HEK293 (cell line): ENCODE measurements around the gene PIP4K2A.

Source experiments
- CTCF ChIA-PET: fragments of 350-600 bp; formaldehyde crosslinking; extraction: SDS; loops from one replicate; lab custom pipeline; 2021; ENCODE audit warnings: antibody characterized with exemption; lab: Yijun Ruan, JAX
- POLR2A ChIA-PET: fragments of 300-600 bp; formaldehyde crosslinking; extraction: SDS; loops from one replicate; lab custom pipeline; 2020; ENCODE audit warnings: antibody characterized with exemption, inconsistent platforms; lab: Yijun Ruan, JAX
- H3K27ac ChIP-seq: fragments of 200-500 bp; sonication (Bioruptor generic); 2 replicates; pipeline ENCODE4 v1.5.1; 2014; ENCODE audit warnings: low read depth, low read length, control low read depth, inconsistent platforms; ENCODE audit errors: extremely low read depth
- H3K36me3 ChIP-seq, 2 experiments: fragments of 200-500 bp in 1 of 2; sonication (Bioruptor generic) in 1 of 2; 1 replicate in 1 of 2; 2 replicates in 1 of 2; pipeline ENCODE4 v1.5.1; 2014 to 2017; ENCODE audit warnings: inconsistent platforms in 2 of 2, low read length in 2 of 2; ENCODE audit not compliant: control insufficient read depth in 2 of 2, insufficient read depth in 1 of 2
- H3K4me1 ChIP-seq: fragments of 200-500 bp; sonication (Bioruptor generic); 2 replicates; pipeline ENCODE4 v1.5.1; 2014; ENCODE audit warnings: mild to moderate bottlenecking, low read length, inconsistent platforms; ENCODE audit not compliant: control insufficient read depth, insufficient read depth
- H3K4me3 ChIP-seq: 2 replicates; pipeline ENCODE4 v1.5.1; 2011; ENCODE audit warnings: low read depth, mild to moderate bottlenecking, control low read depth, low read length, moderate library complexity
- H3K9me3 ChIP-seq: fragments of 200-500 bp; sonication (Bioruptor generic); 2 replicates; pipeline ENCODE4 v1.5.1; 2014; ENCODE audit warnings: low read depth, low read length, inconsistent platforms; ENCODE audit not compliant: control insufficient read depth, insufficient read depth
- BCL11B ChIP-seq: fragments of 450-650 bp; formaldehyde crosslinking; IDR thresholded peaks from 2 replicates; pipeline ENCODE4 v1.5.1; 2016; ENCODE audit warnings: low read depth, missing biosample characterization, missing genetic modification characterization
- BCL6B ChIP-seq: fragments of 450-650 bp; formaldehyde crosslinking; IDR thresholded peaks from 2 replicates; pipeline ENCODE4 v1.5.1; 2017; ENCODE audit warnings: missing biosample characterization, missing genetic modification characterization
- HOXC10 ChIP-seq: sonication (generic); formaldehyde crosslinking; IDR thresholded peaks from 2 replicates; pipeline ENCODE4 v1.8.1; 2023; ENCODE audit warnings: mild to moderate bottlenecking, missing genetic modification reagents
- HOXD13 ChIP-seq: sonication (generic); formaldehyde crosslinking; IDR thresholded peaks from 2 replicates; pipeline ENCODE4 v1.8.0; 2022; ENCODE audit warnings: missing genetic modification reagents, borderline replicate concordance
- KLF1 ChIP-seq: fragments of 450-650 bp; formaldehyde crosslinking; IDR thresholded peaks from 2 replicates; pipeline ENCODE4 v1.5.1; 2016; ENCODE audit warnings: missing biosample characterization, missing genetic modification characterization
- KLF8 ChIP-seq: fragments of 450-650 bp; formaldehyde crosslinking; IDR thresholded peaks from 2 replicates; pipeline ENCODE4 v1.5.1; 2016; ENCODE audit warnings: missing biosample characterization, missing genetic modification characterization
- PRDM1 ChIP-seq: fragments of 450-650 bp; formaldehyde crosslinking; IDR thresholded peaks from 2 replicates; pipeline ENCODE4; 2016; ENCODE audit warnings: missing biosample characterization, missing genetic modification characterization
- SP2 ChIP-seq: fragments of 450-650 bp; formaldehyde crosslinking; IDR thresholded peaks from 2 replicates; pipeline ENCODE4 v1.5.1; 2016; ENCODE audit warnings: missing biosample characterization, missing genetic modification characterization
- TSHZ1 ChIP-seq: fragments of 450-650 bp; formaldehyde crosslinking; IDR thresholded peaks from 2 replicates; pipeline ENCODE4 v1.5.1; 2016; ENCODE audit warnings: missing biosample characterization, missing genetic modification characterization, borderline replicate concordance
- WT1 ChIP-seq: fragments of 450-650 bp; formaldehyde crosslinking; IDR thresholded peaks from 2 replicates; pipeline ENCODE4 v1.5.1; 2016; ENCODE audit warnings: missing biosample characterization, missing genetic modification characterization
- ZBTB26 ChIP-seq: fragments of 450-650 bp; formaldehyde crosslinking; optimal IDR thresholded peaks from 2 replicates; pipeline ENCODE3; 2016; ENCODE audit warnings: missing biosample characterization, mild to moderate bottlenecking, missing genetic modification characterization
- ZBTB44 ChIP-seq: fragments of 450-650 bp; IDR thresholded peaks from 2 replicates; pipeline ENCODE4 v1.5.1; 2018; ENCODE audit warnings: missing biosample characterization, mild to moderate bottlenecking, missing genetic modification characterization
- ZNF16 ChIP-seq: fragments of 450-650 bp; formaldehyde crosslinking; IDR thresholded peaks from 2 replicates; pipeline ENCODE4 v1.5.1; 2016; ENCODE audit warnings: low read depth, missing biosample characterization, missing genetic modification characterization
- ZNF19 ChIP-seq: fragments of 450-650 bp; formaldehyde crosslinking; IDR thresholded peaks from 2 replicates; pipeline ENCODE4; 2016; ENCODE audit warnings: missing biosample characterization, missing genetic modification characterization, low read depth
- ZNF280C ChIP-seq: fragments of 450-650 bp; formaldehyde crosslinking; IDR thresholded peaks from 2 replicates; pipeline ENCODE4 v1.5.1; 2016; ENCODE audit warnings: missing biosample characterization, missing genetic modification characterization
- ZNF302 ChIP-seq: fragments of 450-650 bp; formaldehyde crosslinking; IDR thresholded peaks from 2 replicates; pipeline ENCODE4 v1.5.1; 2016; ENCODE audit warnings: missing biosample characterization, missing genetic modification characterization, low read depth
- ZNF366 ChIP-seq: fragments of 450-650 bp; formaldehyde crosslinking; conservative IDR thresholded peaks from 2 replicates; pipeline ENCODE4 v1.5.1; 2016; ENCODE audit warnings: missing biosample characterization, missing genetic modification characterization
- ZNF394 ChIP-seq: fragments of 450-650 bp; formaldehyde crosslinking; IDR thresholded peaks from 2 replicates; pipeline ENCODE4 v1.5.1; 2016; ENCODE audit warnings: missing biosample characterization, missing genetic modification characterization, mild to moderate bottlenecking, moderate library complexity, borderline replicate concordance
- ZNF404 ChIP-seq: fragments of 450-650 bp; formaldehyde crosslinking; IDR thresholded peaks from 2 replicates; pipeline ENCODE4 v1.5.1; 2017; ENCODE audit warnings: missing biosample characterization, missing genetic modification characterization
- ZNF555 ChIP-seq: fragments of 450-650 bp; formaldehyde crosslinking; conservative IDR thresholded peaks from 2 replicates; pipeline ENCODE4 v1.5.1; 2017; ENCODE audit warnings: missing biosample characterization, mild to moderate bottlenecking, missing genetic modification characterization, inconsistent platforms
- ZNF585B ChIP-seq: fragments of 450-650 bp; formaldehyde crosslinking; IDR thresholded peaks from 2 replicates; pipeline ENCODE4 v1.5.1; 2016; ENCODE audit warnings: missing biosample characterization, missing genetic modification characterization
- ZNF654 ChIP-seq: fragments of 450-650 bp; formaldehyde crosslinking; IDR thresholded peaks from 2 replicates; pipeline ENCODE4 v1.5.1; 2016; ENCODE audit warnings: low read depth, missing biosample characterization, missing genetic modification characterization
- ZNF658 ChIP-seq: fragments of 450-650 bp; formaldehyde crosslinking; IDR thresholded peaks from 2 replicates; pipeline ENCODE4; 2016; ENCODE audit warnings: missing biosample characterization, missing genetic modification characterization
- ZNF785 ChIP-seq: fragments of 450-650 bp; formaldehyde crosslinking; IDR thresholded peaks from 2 replicates; pipeline ENCODE4 v1.5.1; 2016; ENCODE audit warnings: missing biosample characterization, missing genetic modification characterization
- ZSCAN23 ChIP-seq: fragments of 450-650 bp; formaldehyde crosslinking; IDR thresholded peaks from 2 replicates; pipeline ENCODE4 v1.5.1; 2016; ENCODE audit warnings: missing biosample characterization, missing genetic modification characterization

Gene PIP4K2A

GRCh38 chr10:22701132-22701826 lies 13.1 kb downstream of the PIP4K2A start:
- no peak overlapping the region for H3K27ac ChIP-seq
- H3K4me3 ChIP-seq, result no peak overlapping the region
- TF ChIP-seq ZNF585B (tag by site-specific recombination) (no peak), SP2 (no peak), ZNF19 (tag by site-specific recombination) (no peak), ZNF280C (no peak), KLF8 (tag by site-specific recombination) (no peak), HOXC10 (no peak), ZBTB26 (tag by site-specific recombination) (no peak), ZNF654 (tag by site-specific recombination) (no peak), ZNF16 (tag by site-specific recombination) (no peak), BCL6B (no peak), WT1 (tag by site-specific recombination) (no peak), BCL11B (tag by site-specific recombination) (no peak), HOXD13 (no peak), ZNF404 (no peak), ZNF785 (tag by site-specific recombination) (no peak)
- ChIA-PET POLR2A (no interaction called here), CTCF (interaction anchor here (0.8 kb wide), 1 partner anchor 11 kb away, joined by 3 read pairs; no protein-coding TSS in a partner anchor)
- H3K4me1 ChIP-seq, result peaks cover 2% of the 10 kb centered on the region; the same call in 1 of the 2 replicates
- no peaks in the 10 kb centered on the region for H3K36me3 ChIP-seq
- H3K9me3 ChIP-seq, result no peaks in the 10 kb centered on the region

GRCh38 chr10:22700489-22700888 lies 13.9 kb downstream of the PIP4K2A start:
- no peaks in the 10 kb centered on the region for H3K36me3 ChIP-seq
- ChIA-PET CTCF (interaction anchor here (0.8 kb wide), 1 partner anchor 12 kb away, joined by 3 read pairs; no protein-coding TSS in a partner anchor), POLR2A (no interaction called here)
- peaks cover 2% of the 10 kb centered on the region; the same call in 1 of the 2 replicates for H3K4me1 ChIP-seq
- no peak overlapping the region for H3K27ac ChIP-seq
- no peaks in the 10 kb centered on the region for H3K9me3 ChIP-seq
- no peak overlapping the region for H3K4me3 ChIP-seq
- TF ChIP-seq ZNF555 (no peak), ZBTB44 (no peak), ZNF302 (tag by site-specific recombination) (no peak), ZNF394 (no peak), BCL6B (no peak), ZNF366 (tag by site-specific recombination) (no peak), KLF1 (tag by site-specific recombination) (no peak), ZSCAN23 (tag by site-specific recombination) (no peak), PRDM1 (tag by site-specific recombination) (no peak), TSHZ1 (tag by site-specific recombination) (no peak), ZNF658 (tag by site-specific recombination) (no peak)
